Stimulated activated CD8-positive, alpha-beta memory T cell treated with anti-CD3 and anti-CD28 coated beads, Interleukin-7, amount 100 ng/mL, for 1 hour (primary cell): ENCODE results near the gene CSKMT.
A peak's percentile ranks its signal among the peaks of the same experiment; 100 is the strongest.
"Not testable (repeated sequence)": the region's sequence is repeated elsewhere in the genome, so short reads cannot be mapped to it uniquely, and the experiment has no call there.

ENCODE experiments used
- DNase-seq, 2 donors: peaks; one replicate each; pipeline ENCODE4 v3.0.0-alpha.2; 2020; ENCODE audit warnings: low read depth in 2 of 2

Gene CSKMT, protein sequence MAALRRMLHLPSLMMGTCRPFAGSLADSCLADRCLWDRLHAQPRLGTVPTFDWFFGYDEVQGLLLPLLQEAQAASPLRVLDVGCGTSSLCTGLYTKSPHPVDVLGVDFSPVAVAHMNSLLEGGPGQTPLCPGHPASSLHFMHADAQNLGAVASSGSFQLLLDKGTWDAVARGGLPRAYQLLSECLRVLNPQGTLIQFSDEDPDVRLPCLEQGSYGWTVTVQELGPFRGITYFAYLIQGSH

GRCh38 chr11:62665075-62665598, at the start of gene CSKMT, which contains the start of gene C11orf98:
CSKMT (plus strand) TSS chr11:62665312; CDS start chr11:62665880, 568 bp downstream.
C11orf98 (minus strand) TSS chr11:62665210; CDS start chr11:62665169, 41 bp downstream.
- DNase-seq: peak; percentile 89 to 94

DNA sequence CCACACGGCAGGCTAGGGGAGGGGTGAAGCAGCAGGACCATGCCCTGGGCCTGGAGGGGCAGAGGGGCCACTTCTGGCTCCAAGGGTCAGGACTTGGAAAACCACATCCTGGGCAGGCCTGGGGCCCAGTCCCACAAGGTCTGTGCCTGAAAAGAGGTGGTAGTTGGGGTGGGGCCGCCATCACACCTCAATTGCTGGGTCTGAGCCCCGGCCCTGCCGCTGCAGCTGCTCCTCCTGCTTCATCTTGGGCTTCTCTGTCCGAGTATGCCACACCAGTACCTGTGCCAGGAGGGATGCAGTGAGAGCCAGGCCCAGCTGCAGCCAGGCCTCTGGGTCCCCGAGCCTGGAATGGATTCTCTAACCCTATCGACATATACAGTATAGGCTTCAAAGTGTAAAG, 49.6 kb upstream of the CSKMT start:
- no peak for DNase-seq

DNA sequence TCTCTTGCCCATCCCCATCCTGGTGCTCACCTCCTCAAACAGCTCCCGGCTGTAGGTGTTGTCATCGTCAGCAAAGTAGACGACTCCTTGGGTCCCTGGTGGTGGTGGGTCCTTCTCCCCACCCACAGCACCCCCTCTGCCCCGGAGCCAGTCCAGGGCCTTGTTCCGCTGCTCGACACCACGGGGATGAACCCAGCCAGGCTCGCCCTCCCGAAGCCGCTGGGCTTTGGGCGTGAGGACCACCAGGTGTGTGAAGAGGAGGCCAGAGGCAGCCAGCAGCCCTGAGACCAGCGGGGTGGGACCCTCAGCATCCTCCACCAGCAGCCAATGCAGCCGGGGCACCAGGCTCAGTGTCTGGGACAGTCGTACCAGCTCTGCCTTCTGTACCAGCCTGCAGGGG, 48.2 kb upstream of the CSKMT start:
- not testable (repeated sequence) for DNase-seq

- DNase-seq: no peak
Observed at GRCh38 chr11:62621027-62621566, 44.0 kb upstream of the CSKMT start.

DNA sequence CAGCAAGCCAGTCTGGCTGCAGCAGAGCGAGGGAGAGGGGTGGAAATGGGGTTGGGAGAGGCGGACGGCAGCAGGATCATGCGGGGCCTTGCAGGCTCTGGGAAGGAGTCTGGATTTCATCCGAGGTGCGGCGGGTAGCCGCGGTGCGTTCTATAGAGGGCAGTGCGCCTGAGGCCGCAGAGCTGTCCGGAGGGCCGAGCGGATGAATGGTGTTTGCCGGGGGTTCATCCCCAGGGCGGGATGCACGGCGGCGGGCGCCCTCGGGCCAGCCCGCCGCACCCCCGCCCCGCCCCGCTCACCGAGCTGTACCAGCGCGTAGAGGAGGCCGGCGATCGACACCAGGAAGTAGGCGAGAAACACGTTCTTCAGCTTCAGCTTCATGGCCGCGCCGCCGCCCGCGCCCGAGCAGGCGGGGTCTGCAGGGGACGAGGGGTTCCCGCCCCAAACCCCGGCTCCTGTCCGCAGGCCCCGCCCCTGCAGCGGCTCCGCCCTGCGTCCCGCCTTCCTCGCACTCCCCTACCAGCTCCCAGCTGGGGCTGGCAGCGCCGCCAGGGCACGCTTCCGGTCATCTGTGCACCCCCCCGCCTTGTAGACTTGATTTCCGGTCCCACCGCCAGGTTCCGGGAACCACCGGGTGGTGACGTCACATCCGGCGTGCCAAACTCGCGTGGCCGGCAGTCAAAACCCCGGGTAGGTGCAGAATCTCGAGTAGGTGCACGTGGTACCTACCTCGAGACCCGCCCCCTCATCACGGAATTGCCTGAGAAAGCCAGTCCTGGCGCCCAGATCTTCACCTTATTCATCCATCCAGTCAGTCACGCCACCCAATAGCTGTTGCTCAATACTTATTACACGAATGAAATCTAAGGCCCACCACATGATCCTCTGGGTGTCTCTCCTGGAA, 43.3 kb upstream of the CSKMT start, which contains the start of gene B3GAT3:
TSS of gene B3GAT3 (minus strand) at position 420 of the 904 bp plus-strand sequence. CDS start at position 381, 39 bp downstream.
- DNase-seq: peak; percentile 89 to 95

- DNase-seq: no peak
Observed at GRCh38 chr11:62622476-62623089, 42.5 kb upstream of the CSKMT start.

- DNase-seq: no peak
Observed at GRCh38 chr11:62627713-62628112, 37.4 kb upstream of the CSKMT start.

GRCh38 chr11:62632492-62632891, 32.6 kb upstream of the CSKMT start:
- DNase-seq: no peak

- no peak for DNase-seq
Observed at GRCh38 chr11:62644220-62644619, 20.9 kb upstream of the CSKMT start.

GRCh38 chr11:62645671-62645945, 19.5 kb upstream of the CSKMT start:
- no peak for DNase-seq

DNA sequence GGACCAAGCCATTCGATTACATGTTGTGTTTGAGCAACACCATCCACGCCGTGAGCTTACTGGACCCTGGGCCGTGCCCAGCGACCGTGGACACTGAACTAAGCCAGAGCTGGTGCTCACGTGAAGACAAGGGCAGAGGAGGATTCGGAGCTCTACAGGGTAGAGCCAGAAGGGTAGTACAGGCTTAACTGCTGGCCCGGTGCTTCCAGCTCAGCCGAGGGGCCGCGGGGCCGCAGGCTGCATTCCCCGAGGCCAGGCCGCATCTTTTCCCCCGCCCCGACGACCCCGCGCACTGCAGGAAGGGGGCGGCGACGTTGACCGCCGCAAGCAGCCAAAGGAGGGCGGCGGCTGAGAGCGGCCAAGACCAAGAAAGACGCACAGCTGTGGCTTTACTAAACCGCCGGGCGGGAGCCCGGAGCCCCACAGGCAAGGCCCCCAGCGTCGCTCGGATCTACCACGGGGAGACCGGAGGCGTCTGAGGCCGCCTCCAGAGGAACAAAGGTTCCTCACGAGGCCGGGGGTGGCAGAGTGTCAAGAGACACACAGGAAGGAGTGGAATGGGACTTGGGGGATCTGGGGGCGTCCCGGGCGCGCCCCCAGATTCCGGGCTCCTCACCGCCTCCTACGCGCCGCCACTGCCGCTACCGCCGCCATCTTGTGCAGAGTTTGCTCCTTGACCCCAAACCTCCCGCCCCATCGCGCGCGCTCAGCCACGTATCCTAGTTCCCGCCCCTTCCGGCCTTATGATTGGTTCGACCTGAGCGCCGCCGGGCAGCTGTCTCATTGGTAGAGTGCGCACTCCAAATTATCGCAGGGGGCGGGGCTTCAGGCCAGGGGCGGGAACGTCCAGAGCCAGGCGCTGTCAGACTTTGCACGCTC, 18.9 kb upstream of the CSKMT start, which contains the start of gene GANAB:
TSS of gene GANAB (minus strand) at position 668 of the 879 bp plus-strand sequence. CDS start at position 654, 14 bp downstream.
- DNase-seq: peak; percentile 98

DNA sequence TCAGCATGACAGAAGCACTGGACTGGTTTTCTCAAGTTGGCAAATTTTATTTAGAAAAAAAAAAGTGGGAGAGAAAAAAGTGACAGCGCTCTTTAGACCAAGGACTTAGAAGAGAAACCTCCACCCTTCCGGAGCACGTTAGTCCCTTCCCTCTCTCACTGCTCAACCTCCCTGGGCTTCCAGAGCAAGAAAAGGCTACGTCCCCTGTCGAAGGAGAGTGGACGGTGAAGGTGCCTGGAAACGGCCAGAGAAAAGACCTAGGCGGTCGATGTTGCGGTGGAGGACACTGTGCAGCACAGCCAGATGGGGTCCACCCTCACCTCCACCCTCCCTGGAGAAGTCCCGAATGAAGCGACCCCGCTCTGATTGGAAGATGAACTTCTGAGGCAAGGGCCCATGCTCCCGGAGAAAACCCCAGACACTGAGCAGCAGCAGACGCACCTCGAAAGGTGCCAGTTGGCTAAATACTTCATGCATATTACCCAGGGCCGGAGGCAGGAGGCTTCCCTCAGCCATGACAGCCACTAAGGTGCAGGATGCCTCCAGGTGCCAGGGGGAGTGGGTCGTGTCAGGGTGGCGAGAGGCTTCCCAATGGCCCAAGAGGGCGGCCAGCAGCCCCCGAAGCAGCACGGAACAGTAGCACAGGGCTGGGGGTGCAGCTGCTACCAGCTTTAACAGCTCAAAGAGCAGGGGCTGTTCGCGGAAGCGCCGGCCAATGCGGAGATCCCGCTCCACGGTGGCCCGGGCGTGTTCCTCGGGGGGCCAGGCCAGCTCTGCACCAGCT, 18.1 kb upstream of the CSKMT start:
- no peak for DNase-seq

GRCh38 chr11:62647609-62648005, 17.5 kb upstream of the CSKMT start:
- no peak for DNase-seq

- no peak for DNase-seq
Observed at GRCh38 chr11:62648185-62648966, 16.7 kb upstream of the CSKMT start.

- no peak for DNase-seq
Observed at GRCh38 chr11:62648967-62649364, 16.1 kb upstream of the CSKMT start.

GRCh38 chr11:62649486-62649885, 15.6 kb upstream of the CSKMT start:
- no peak for DNase-seq

DNA sequence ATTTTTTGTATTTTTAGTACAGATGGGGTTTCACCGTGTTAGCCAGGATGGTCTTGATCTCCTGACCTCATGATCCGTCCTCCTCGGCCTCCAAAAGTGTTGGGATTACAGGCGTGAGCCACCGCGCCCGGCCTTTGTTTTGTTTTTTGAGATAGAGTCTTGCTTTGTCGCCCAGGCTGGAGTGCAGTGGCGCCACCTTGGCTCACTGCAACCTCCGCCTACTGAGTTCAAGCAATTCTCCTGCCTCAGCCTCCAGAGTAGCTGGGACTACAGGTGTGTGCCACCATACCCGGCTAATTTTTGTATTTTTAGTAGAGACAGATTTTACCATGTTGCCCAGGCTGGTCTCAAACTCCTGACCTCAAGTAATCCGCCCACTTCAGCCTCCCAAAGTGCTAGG, 14.8 kb upstream of the CSKMT start:
- not testable (repeated sequence) for DNase-seq

DNA sequence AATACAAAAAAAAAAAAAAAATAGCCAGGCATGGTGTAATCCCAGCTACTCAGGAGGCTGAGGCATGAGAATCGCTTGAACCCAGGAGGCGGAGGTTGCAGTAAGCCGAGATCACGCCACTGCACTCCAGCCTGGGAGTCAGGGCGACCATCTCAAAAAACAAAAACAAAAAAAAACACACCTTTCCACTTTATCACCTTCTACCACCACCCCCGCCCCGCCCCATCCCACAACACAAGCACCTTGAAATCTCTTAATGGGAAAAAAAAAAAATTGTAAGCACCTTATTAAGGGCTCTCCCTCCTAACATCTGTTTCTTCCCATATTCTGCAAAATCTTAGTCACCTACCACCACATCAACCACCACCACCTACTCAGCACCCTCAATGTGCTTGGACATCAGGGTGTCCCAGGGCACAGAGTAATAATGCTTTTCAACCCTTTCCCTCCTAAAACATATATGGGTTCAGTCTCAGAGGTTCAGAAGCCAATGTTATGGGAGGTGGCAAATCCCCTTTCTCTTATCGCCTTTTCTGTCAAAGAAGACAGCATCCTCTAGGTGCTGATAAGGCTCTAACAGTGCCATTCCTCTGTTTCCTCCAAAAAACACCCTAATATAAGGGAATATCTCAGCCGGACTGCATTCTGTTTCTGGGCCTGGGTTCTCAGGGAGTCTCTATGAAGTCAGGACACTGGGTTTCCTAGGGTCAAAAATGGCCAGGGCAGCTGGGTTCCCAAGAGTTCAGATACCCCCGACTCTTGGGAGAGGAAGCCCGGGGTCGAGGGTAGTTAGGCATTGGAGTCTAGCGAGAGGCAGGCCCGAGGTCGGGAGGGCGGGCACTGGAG, 12.7 kb upstream of the CSKMT start:
- no peak for DNase-seq
